IMR-90 (cell line): ENCODE data around the gene E2F8. TPM values are rescaled to one million over a fixed set of nuclear protein-coding genes. Genes with fewer than 3 reads are reported as not detected.

Experiments
- ATAC-seq: fragments of 200-7000 bp; cut with Tn5 transposase; 2 replicates; pipeline ENCODE4 v1.9.1; 2020; ENCODE audit warnings: low read depth, mild to moderate bottlenecking, moderate library complexity
- BruUV-seq: library from RNA; stranded (reverse); fragments of 400-500 nt; replicated peaks from 2 replicates; lab custom pipeline; 2021; lab: Mats Ljungman, UMichigan
- CTCF ChIA-PET: fragments of 300-600 bp; formaldehyde crosslinking; extraction: SDS; loops from one replicate; lab custom pipeline; 2021; ENCODE audit warnings: antibody characterized with exemption; lab: Yijun Ruan, JAX
- POLR2A ChIA-PET: fragments of 300-600 bp; sonication (Branson Sonifier 250); formaldehyde crosslinking; loops from one replicate; lab custom pipeline; 2022; ENCODE audit warnings: antibody characterized with exemption; ENCODE audit not compliant: unreplicated experiment; lab: Charles Lee
- DNase-seq: peaks from one replicate; pipeline ENCODE4 v3.0.0; 2013
- H2AFZ ChIP-seq: replicated peaks from 2 replicates; pipeline ENCODE3; 2013; ENCODE audit warnings: low read length, mild to moderate bottlenecking; ENCODE audit not compliant: poor library complexity
- H2AK5ac ChIP-seq: 2 replicates; pipeline ENCODE4 v1.6.1; 2013; ENCODE audit warnings: low read depth, low read length, inconsistent platforms
- H2AK9ac ChIP-seq: replicated peaks from 2 replicates; pipeline ENCODE3; 2013; ENCODE audit warnings: mild to moderate bottlenecking, low read depth, low read length, moderate library complexity; ENCODE audit not compliant: poor library complexity
- H2BK120ac ChIP-seq: 2 replicates; pipeline ENCODE4 v1.6.1; 2013; ENCODE audit warnings: low read depth, low read length, inconsistent platforms
- H2BK15ac ChIP-seq: 3 replicates; pipeline ENCODE4 v1.6.1; 2013; ENCODE audit warnings: low read depth, low read length, inconsistent platforms
- H2BK20ac ChIP-seq: 2 replicates; pipeline ENCODE4 v1.6.1; 2013; ENCODE audit warnings: low read depth, mild to moderate bottlenecking, inconsistent platforms, low read length, moderate library complexity
- H2BK5ac ChIP-seq: 2 replicates; pipeline ENCODE4 v1.6.1; 2013; ENCODE audit warnings: mild to moderate bottlenecking, low read depth, low read length, inconsistent platforms; ENCODE audit not compliant: poor library complexity, severe bottlenecking
- H3K14ac ChIP-seq: replicated peaks from 2 replicates; pipeline ENCODE4 v1.6.1; 2013; ENCODE audit warnings: low read depth, low read length, inconsistent platforms
- H3K18ac ChIP-seq: 2 replicates; pipeline ENCODE4 v1.6.1; 2013; ENCODE audit warnings: low read depth, low read length, control low read depth
- H3K23ac ChIP-seq: 2 replicates; pipeline ENCODE4 v1.6.1; 2013; ENCODE audit warnings: low read depth, low read length, inconsistent platforms
- H3K27ac ChIP-seq: 2 replicates; pipeline ENCODE4 v1.5.1; 2013; ENCODE audit warnings: mild to moderate bottlenecking, control low read depth, low read length; ENCODE audit not compliant: insufficient read depth
- H3K27me3 ChIP-seq: 2 replicates; pipeline ENCODE4 v1.6.1; 2013; ENCODE audit warnings: low read length; ENCODE audit not compliant: control insufficient read depth, insufficient read depth
- H3K36me3 ChIP-seq: 2 replicates; pipeline ENCODE4 v1.6.1; 2013; ENCODE audit warnings: low read length, mixed read lengths; ENCODE audit not compliant: control insufficient read depth, insufficient read depth
- H3K4ac ChIP-seq: 2 replicates; pipeline ENCODE4 v1.6.1; 2013; ENCODE audit warnings: low read depth, low read length, inconsistent platforms
- H3K4me1 ChIP-seq: 2 replicates; pipeline ENCODE4 v1.6.1; 2013; ENCODE audit warnings: low read length, mixed read lengths; ENCODE audit not compliant: control insufficient read depth, insufficient read depth
- H3K4me2 ChIP-seq: 2 replicates; pipeline ENCODE4 v1.6.1; 2013; ENCODE audit warnings: low read depth, mild to moderate bottlenecking, control low read depth, low read length, moderate library complexity
- H3K4me3 ChIP-seq: 2 replicates; pipeline ENCODE4 v1.5.1; 2013; ENCODE audit warnings: low read depth, mild to moderate bottlenecking, control low read depth, low read length, moderate library complexity; ENCODE audit not compliant: insufficient read depth
- H3K56ac ChIP-seq: 2 replicates; pipeline ENCODE4 v1.6.1; 2013; ENCODE audit warnings: low read length, inconsistent platforms; ENCODE audit not compliant: insufficient read depth; ENCODE audit errors: extremely low read depth
- H3K79me1 ChIP-seq, 2 experiments: 2 replicates each; pipeline ENCODE4 v1.6.1; 2013; ENCODE audit warnings: low read length in 2 of 2, inconsistent platforms in 1 of 2, low read depth in 1 of 2
- H3K9ac ChIP-seq: 2 replicates; pipeline ENCODE4 v1.6.1; 2013; ENCODE audit warnings: low read depth, low read length, control low read depth
- H3K9me1 ChIP-seq: 2 replicates; pipeline ENCODE4 v1.6.1; 2013; ENCODE audit warnings: low read length, inconsistent platforms; ENCODE audit not compliant: insufficient read depth
- H3K9me3 ChIP-seq: 2 replicates; pipeline ENCODE4 v1.6.1; 2013; ENCODE audit warnings: low read length; ENCODE audit not compliant: control insufficient read depth, insufficient read depth
- H4K20me1 ChIP-seq: 2 replicates; pipeline ENCODE4 v1.6.1; 2013; ENCODE audit warnings: low read length, inconsistent platforms; ENCODE audit not compliant: insufficient read depth
- H4K5ac ChIP-seq: 2 replicates; pipeline ENCODE4 v1.6.1; 2013; ENCODE audit warnings: mild to moderate bottlenecking, low read depth, low read length, control low read depth
- H4K8ac ChIP-seq, 2 experiments: 2 replicates each; pipeline ENCODE4 v1.6.1; 2013; ENCODE audit warnings: low read depth in 2 of 2, low read length in 2 of 2, control low read depth in 1 of 2, inconsistent platforms in 1 of 2
- H4K91ac ChIP-seq: 2 replicates; pipeline ENCODE4 v1.6.1; 2013; ENCODE audit warnings: low read depth, low read length, inconsistent platforms; ENCODE audit not compliant: insufficient read depth
- CEBPB ChIP-seq: IDR thresholded peaks from 2 replicates; pipeline ENCODE4 v1.6.1; 2012; ENCODE audit warnings: low read depth, low read length, improper control_type of control experiment
- CTCF ChIP-seq: conservative IDR thresholded peaks from 2 replicates; pipeline ENCODE4 v1.5.1; 2012; ENCODE audit warnings: mild to moderate bottlenecking, low read depth, low read length, improper control_type of control experiment
- MAFK ChIP-seq: IDR thresholded peaks from 2 replicates; pipeline ENCODE4 v1.6.1; 2012; ENCODE audit warnings: low read depth, low read length, improper control_type of control experiment
- MAZ ChIP-seq: IDR thresholded peaks from 2 replicates; pipeline ENCODE4 v1.6.1; 2012; ENCODE audit warnings: low read depth, mild to moderate bottlenecking, low read length, improper control_type of control experiment, moderate library complexity, borderline replicate concordance
- MXI1 ChIP-seq: IDR thresholded peaks from 2 replicates; pipeline ENCODE4 v1.6.1; 2012; ENCODE audit warnings: low read depth, mild to moderate bottlenecking, low read length, moderate library complexity, borderline replicate concordance
- POLR2A ChIP-seq: IDR thresholded peaks from 2 replicates; pipeline ENCODE4 v1.6.1; 2012; ENCODE audit warnings: mild to moderate bottlenecking, low read depth, low read length
- RCOR1 ChIP-seq: IDR thresholded peaks from 2 replicates; pipeline ENCODE4 v1.6.1; 2012; ENCODE audit warnings: mild to moderate bottlenecking, low read length, improper control_type of control experiment; ENCODE audit not compliant: insufficient replicate concordance
- WGBS, 2 experiments: methylation state at CpG; one replicate each; pipeline versions ENCODE4 v1.1.5 to v1.1.7; 2013; ENCODE audit warnings: missing lambda C conversion rate in 2 of 2; ENCODE audit not compliant: insufficient read length in 1 of 2; ENCODE audit errors: extremely low coverage in 2 of 2; 5-methylcytosine and 5-hydroxymethylcytosine counted together
- dilution Hi-C: fragments of 300-500 bp; cut with HindIII; formaldehyde crosslinking; loops from one replicate; pipeline ENCODE4 v1.14.3; 2018; ENCODE audit warnings: low sequenced_read_pairs; ENCODE audit not compliant: unreplicated experiment
- in situ Hi-C: fragments of 300-500 bp; cut with MboI; formaldehyde crosslinking; loops from 3 replicates; pipeline ENCODE4 v1.14.3; 2019; ENCODE audit warnings: low sequenced_read_pairs, inconsistent platforms, mixed read lengths
- intact Hi-C: fragments of 100-400 bp; cut with micrococcal nuclease; formaldehyde crosslinking; loops from 2 replicates; pipeline ENCODE4 v1.10.0; 2022
- polyA plus RNA-seq, 3 experiments: library from polyadenylated mRNA; depleted of rRNA; stranded (reverse); fragments of >200 nt; gene quantifications; 2 replicates each; pipeline ENCODE4 v1.2.3, GENCODE V29; 2012; ENCODE audit warnings: low replicate concordance in 1 of 3
- total RNA-seq: library from RNA; depleted of rRNA; stranded (reverse); fragments of >200 nt; gene quantifications from 2 replicates; pipeline ENCODE4 v1.2.3, GENCODE V29; 2012

Gene E2F8
- total and polyA plus RNA-seq, 2 of the 4 experiments (the other 2 are of a cell fraction): 1.1 to 2.3 TPM

- H2AK5ac ChIP-seq: no peak overlapping the region
- no peak overlapping the region for H3K4me3 ChIP-seq
- H2AFZ ChIP-seq: no peak overlapping the region
- no peak overlapping the region for H2BK5ac ChIP-seq
- no peak overlapping the region for H3K4ac ChIP-seq
- ChIA-PET POLR2A (no interaction called here), CTCF (no interaction called here)
- H3K23ac ChIP-seq: no peak overlapping the region
- no peak overlapping the region for H3K56ac ChIP-seq
- no peak overlapping the region for H4K8ac ChIP-seq
- no peaks in the 10 kb centered on the region for H3K4me1 ChIP-seq
- H3K9me1 ChIP-seq: no peaks in the 10 kb centered on the region
- H2BK120ac ChIP-seq: no peak overlapping the region
- no peak overlapping the region for H4K91ac ChIP-seq
- H2BK15ac ChIP-seq: no peak overlapping the region
- H3K36me3 ChIP-seq: no peaks in the 10 kb centered on the region
- no peaks in the 10 kb centered on the region for H3K79me1 ChIP-seq
- H3K18ac ChIP-seq: no peak overlapping the region
- no CpG with 5 or more reads among the region's 4 CpGs for WGBS, 2 experiments
- no peaks in the 10 kb centered on the region for H4K20me1 ChIP-seq
- no peak overlapping the region for H3K14ac ChIP-seq
- dilution Hi-C loops: no loop called here
- no peak overlapping the region for H4K5ac ChIP-seq
- no TSS peak for BruUV-seq
- no peak overlapping the region for H3K27ac ChIP-seq
- no peak for DNase-seq
- no peaks in the 10 kb centered on the region for H3K9me3 ChIP-seq
- H3K9ac ChIP-seq: no peak overlapping the region
- TF ChIP-seq MXI1: no peak
- no peak for TF ChIP-seq RCOR1
- TF ChIP-seq MAZ: no peak
- TF ChIP-seq CEBPB: no peak
- TF ChIP-seq POLR2A: no peak
- TF ChIP-seq CTCF: no peak
- TF ChIP-seq MAFK: no peak
- H3K4me2 ChIP-seq: no peak overlapping the region
- no peak overlapping the region for H2BK20ac ChIP-seq
- H2AK9ac ChIP-seq: no peak overlapping the region
- peaks cover 20% of the 10 kb centered on the region for H3K27me3 ChIP-seq
- intact Hi-C loops: no loop called here
- no peak for ATAC-seq
- in situ Hi-C loops: no loop called here
Measured at GRCh38 chr11:19286411-19286810, 45.7 kb upstream of the E2F8 start.
